K562 (cell line): Measurements from ENCODE around the gene LY6G6D. TPM values are rescaled to one million over a fixed set of nuclear protein-coding genes. Genes with fewer than 3 reads are reported as not detected.

Experiments used
- ATF4 ChIP-seq: fragments of 450-650 bp; formaldehyde crosslinking; IDR thresholded peaks from 2 replicates; pipeline ENCODE4 v1.4.0; 2022; ENCODE audit warnings: mild to moderate bottlenecking, moderate library complexity
- ATF7 ChIP-seq: fragments of 450-650 bp; IDR thresholded peaks from 2 replicates; pipeline ENCODE4 v1.7.1; 2014; ENCODE audit warnings: mild to moderate bottlenecking, moderate library complexity
- BMI1 ChIP-seq: fragments of 150-350 bp; IDR thresholded peaks from 2 replicates; pipeline ENCODE4 v1.6.1; 2014; ENCODE audit warnings: low read length
- CAMTA2 ChIP-seq: fragments of 250-450 bp; sonication (Bioruptor Pico); conservative IDR thresholded peaks from 2 replicates; pipeline ENCODE4 v1.5.1; 2022
- CREM ChIP-seq: IDR thresholded peaks from 2 replicates; pipeline ENCODE4 v1.6.1; 2014; ENCODE audit warnings: antibody characterized with exemption, low read depth
- FOSL1 ChIP-seq: fragments of 200-800 bp; sonication (Bioruptor generic); conservative IDR thresholded peaks from 2 replicates; pipeline ENCODE4 v1.6.1; 2016; ENCODE audit warnings: missing genetic modification characterization, missing compliant biosample characterization
- HES1 ChIP-seq: fragments of 450-650 bp; IDR thresholded peaks from 2 replicates; pipeline ENCODE4 v1.6.1; 2016; ENCODE audit warnings: low read depth, mild to moderate bottlenecking, moderate library complexity
- LCOR ChIP-seq: sonication (generic); formaldehyde crosslinking; IDR thresholded peaks from 2 replicates; pipeline ENCODE4 v1.8.0; 2022; ENCODE audit warnings: mild to moderate bottlenecking, missing genetic modification reagents
- MAFF ChIP-seq: IDR thresholded peaks from 2 replicates; pipeline ENCODE4 v1.6.1; 2012; ENCODE audit warnings: low read length, improper control_type of control experiment
- MBD2 ChIP-seq: sonication (generic); IDR thresholded peaks from 2 replicates; pipeline ENCODE4 v1.6.1; 2016; ENCODE audit warnings: low read depth, borderline replicate concordance
- NFATC3 ChIP-seq: fragments of 450-650 bp; IDR thresholded peaks from 2 replicates; pipeline ENCODE4 v1.6.1; 2017; ENCODE audit warnings: mild to moderate bottlenecking
- NFIC ChIP-seq: fragments of 450-650 bp; IDR thresholded peaks from 2 replicates; pipeline ENCODE4 v1.6.1; 2017; ENCODE audit warnings: mild to moderate bottlenecking, inconsistent platforms
- POLR2B ChIP-seq: fragments of 450-650 bp; IDR thresholded peaks from 2 replicates; pipeline ENCODE4 v1.6.1; 2018; ENCODE audit warnings: low read depth; ENCODE audit not compliant: partially characterized antibody
- RBM14 ChIP-seq: fragments of 200-400 bp; formaldehyde crosslinking; IDR thresholded peaks from 2 replicates; pipeline ENCODE4 v1.6.1; 2018; ENCODE audit warnings: low read depth, mild to moderate bottlenecking, low read length, moderate library complexity, borderline replicate concordance; ENCODE audit not compliant: insufficient read depth
- RBM25 ChIP-seq: fragments of 200-400 bp; formaldehyde crosslinking; IDR thresholded peaks from 2 replicates; pipeline ENCODE4 v1.6.1; 2018; ENCODE audit warnings: low read length, low read depth, moderate library complexity; ENCODE audit not compliant: severe bottlenecking
- RNF2 ChIP-seq: sonication (generic); IDR thresholded peaks from 2 replicates; pipeline ENCODE4 v1.6.1; 2016
- SMARCB1 ChIP-seq: IDR thresholded peaks from 2 replicates; pipeline ENCODE4 v1.6.1; 2011; ENCODE audit warnings: improper control_type of control experiment, low read depth; ENCODE audit not compliant: insufficient read length
- SPI1 ChIP-seq: IDR thresholded peaks from 2 replicates; pipeline ENCODE4 v1.6.1; 2011; ENCODE audit warnings: low read depth, low read length, control low read depth, borderline replicate concordance
- TGIF2 ChIP-seq: sonication (generic); formaldehyde crosslinking; IDR thresholded peaks from 2 replicates; pipeline ENCODE4 v1.8.1; 2022; ENCODE audit warnings: mild to moderate bottlenecking, missing genetic modification reagents, moderate library complexity
- ZNF12 ChIP-seq: sonication (generic); formaldehyde crosslinking; IDR thresholded peaks from 2 replicates; pipeline ENCODE4 v1.4.0; 2020; ENCODE audit warnings: mild to moderate bottlenecking, missing genetic modification reagents
- ZNF408 ChIP-seq: fragments of 250-450 bp; sonication (Bioruptor Pico); IDR thresholded peaks from 2 replicates; pipeline ENCODE4 v1.4.0; 2020; ENCODE audit warnings: low read depth, mild to moderate bottlenecking, moderate library complexity
- ZNF830 ChIP-seq: fragments of 250-450 bp; sonication (Bioruptor Pico); IDR thresholded peaks from 2 replicates; pipeline ENCODE4 v1.5.0; 2021; ENCODE audit warnings: mild to moderate bottlenecking
- polyA plus RNA-seq, 8 experiments: library from polyadenylated mRNA; depleted of rRNA in 4 of 8; stranded (reverse) in 5 of 8; unstranded in 3 of 8; fragments of >200 nt; fragmentation: Nextera tagmentation in 2 of 8; fragmentation: Illumina TruSeq in 1 of 8; extraction: Ambion mirVana in 2 of 8; extraction: Trizol in 1 of 8; gene quantifications; 2 replicates each; pipeline versions ENCODE4 v1.2.1 to v1.2.3, GENCODE V29; 2011 to 2014; ENCODE audit warnings: inconsistent platforms in 1 of 8, missing spikeins in 1 of 8
- total RNA-seq, 7 experiments: library from RNA; depleted of rRNA in 6 of 7; stranded (reverse); fragments of >200 nt in 6 of 7; fragmentation: Illumina TruSeq in 2 of 7; extraction: Trizol in 2 of 7; gene quantifications; 2 replicates each; pipeline versions ENCODE4 v1.2.1 to v1.2.3, GENCODE V29; 2011 to 2021; ENCODE audit warnings: low replicate concordance in 1 of 7
- TF ChIP-seq, protein P1 (sequence below): sonication (generic); formaldehyde crosslinking; IDR thresholded peaks from 2 replicates; pipeline ENCODE4 v1.8.1; 2022; ENCODE audit warnings: missing genetic modification reagents
- TF ChIP-seq, protein P2 (sequence below): sonication (generic); formaldehyde crosslinking; IDR thresholded peaks from 2 replicates; pipeline ENCODE4 v1.8.1; 2023; ENCODE audit warnings: mild to moderate bottlenecking, missing genetic modification reagents

LY6G6D gene
- total and polyA plus RNA-seq, 9 of the 15 experiments (the other 6 are each of a cell fraction or from before 2014, with no cell fraction given) = 0.30 to 0.38 TPM; not detected in 7

GRCh38 chr6:31690231-31691077 lies 24.7 kb upstream of the LY6G6D start (continued):
- TF ChIP-seq MBD2 (peak; percentile 77), ZNF12 (peak; percentile 54; the same call in 1 of the 2 replicates), NFIC (peak; percentile 70), CAMTA2 (CRISPR knock-in tag) (no peak), RBM14 (no peak), ZNF830 (CRISPR knock-in tag) (peak; percentile 88; the same call in 1 of the 2 replicates), ATF4 (CRISPR knock-in tag) (no peak; the same call in 1 of the 2 replicates), RBM25 (peak; percentile 89), FOSL1 (peak; percentile 99), POLR2B (peak; percentile 75), SPI1 (no peak), ATF7 (peak; percentile 89), CREM (peak; percentile 71), RNF2 (peak; percentile 10), NFATC3 (peak; percentile 38; the same call in 1 of the 2 replicates), MAFF (peak; percentile 77; the same call in 1 of the 2 replicates), HES1 (peak; percentile 70), ZNF408 (CRISPR knock-in tag) (no peak), LCOR (CRISPR knock-in tag) (peak; percentile 90), BMI1 (no peak), TGIF2 (CRISPR knock-in tag) (no peak), SMARCB1 (peak; percentile 100)
- TF ChIP-seq, protein P1, sequence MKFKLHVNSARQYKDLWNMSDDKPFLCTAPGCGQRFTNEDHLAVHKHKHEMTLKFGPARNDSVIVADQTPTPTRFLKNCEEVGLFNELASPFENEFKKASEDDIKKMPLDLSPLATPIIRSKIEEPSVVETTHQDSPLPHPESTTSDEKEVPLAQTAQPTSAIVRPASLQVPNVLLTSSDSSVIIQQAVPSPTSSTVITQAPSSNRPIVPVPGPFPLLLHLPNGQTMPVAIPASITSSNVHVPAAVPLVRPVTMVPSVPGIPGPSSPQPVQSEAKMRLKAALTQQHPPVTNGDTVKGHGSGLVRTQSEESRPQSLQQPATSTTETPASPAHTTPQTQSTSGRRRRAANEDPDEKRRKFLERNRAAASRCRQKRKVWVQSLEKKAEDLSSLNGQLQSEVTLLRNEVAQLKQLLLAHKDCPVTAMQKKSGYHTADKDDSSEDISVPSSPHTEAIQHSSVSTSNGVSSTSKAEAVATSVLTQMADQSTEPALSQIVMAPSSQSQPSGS (CRISPR knock-in tag) = no peak
- TF ChIP-seq, protein P2, sequence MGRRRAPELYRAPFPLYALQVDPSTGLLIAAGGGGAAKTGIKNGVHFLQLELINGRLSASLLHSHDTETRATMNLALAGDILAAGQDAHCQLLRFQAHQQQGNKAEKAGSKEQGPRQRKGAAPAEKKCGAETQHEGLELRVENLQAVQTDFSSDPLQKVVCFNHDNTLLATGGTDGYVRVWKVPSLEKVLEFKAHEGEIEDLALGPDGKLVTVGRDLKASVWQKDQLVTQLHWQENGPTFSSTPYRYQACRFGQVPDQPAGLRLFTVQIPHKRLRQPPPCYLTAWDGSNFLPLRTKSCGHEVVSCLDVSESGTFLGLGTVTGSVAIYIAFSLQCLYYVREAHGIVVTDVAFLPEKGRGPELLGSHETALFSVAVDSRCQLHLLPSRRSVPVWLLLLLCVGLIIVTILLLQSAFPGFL = 0 out of 2 replicates have a peak, but pooled peaks have one; percentile 27
